Astrocyte (in vitro differentiated cells and primary cell): ENCODE results near the gene ZNF367. TPM values are rescaled to one million over a fixed set of nuclear protein-coding genes. Genes with fewer than 3 reads are reported as not detected.

ENCODE experiments used
- DNase-seq: peaks from one replicate; pipeline ENCODE4 v3.0.0-alpha.2; 2010; ENCODE audit warnings: low read depth
- FAIRE-seq: peaks from 2 replicates; lab custom pipeline; 2011; peaks lifted over from hg19 to GRCh38; lab: Jason Lieb, UNC
- H2AFZ ChIP-seq: 2 replicates; pipeline ENCODE4 v1.6.0; 2012; ENCODE audit warnings: low read depth, low read length, inconsistent platforms
- H3K27ac ChIP-seq: 2 replicates; pipeline ENCODE4 v1.5.1; 2011; ENCODE audit warnings: low read depth, low read length, inconsistent platforms
- H3K27me3 ChIP-seq: 2 replicates; pipeline ENCODE4 v1.6.0; 2011; ENCODE audit warnings: low read length, inconsistent platforms; ENCODE audit not compliant: insufficient read depth
- H3K36me3 ChIP-seq: 2 replicates; pipeline ENCODE4 v1.5.1; 2011; ENCODE audit warnings: low read length, inconsistent platforms; ENCODE audit not compliant: insufficient read depth
- H3K4me1 ChIP-seq: 2 replicates; pipeline ENCODE4 v1.5.1; 2011; ENCODE audit warnings: low read length, inconsistent platforms; ENCODE audit not compliant: insufficient read depth
- H3K4me2 ChIP-seq: 2 replicates; pipeline ENCODE4 v1.6.0; 2012; ENCODE audit warnings: low read length, inconsistent platforms
- H3K4me3 ChIP-seq: 2 replicates; pipeline ENCODE4 v1.5.1; 2011; ENCODE audit warnings: low read depth, mild to moderate bottlenecking, low read length, inconsistent platforms; ENCODE audit not compliant: insufficient read depth
- H3K79me2 ChIP-seq: 2 replicates; pipeline ENCODE4 v1.6.0; 2012; ENCODE audit warnings: mild to moderate bottlenecking, low read length, inconsistent platforms; ENCODE audit not compliant: insufficient read depth
- H3K9ac ChIP-seq: 2 replicates; pipeline ENCODE4 v1.6.0; 2012; ENCODE audit warnings: mild to moderate bottlenecking, low read length, inconsistent platforms
- H3K9me3 ChIP-seq: 2 replicates; pipeline ENCODE4 v1.5.1; 2012; ENCODE audit warnings: low read depth, mild to moderate bottlenecking, low read length, inconsistent platforms; ENCODE audit not compliant: insufficient read depth
- H4K20me1 ChIP-seq: 2 replicates; pipeline ENCODE4 v1.6.0; 2012; ENCODE audit warnings: low read length, inconsistent platforms; ENCODE audit not compliant: insufficient read depth
- H3K27ac Mint-ChIP-seq: one replicate; pipeline ENCODE4 v1.8.0; 2021; ENCODE audit warnings: mild to moderate bottlenecking, mixed read lengths; ENCODE audit not compliant: unreplicated experiment
- H3K27me3 Mint-ChIP-seq: one replicate; pipeline ENCODE4 v1.8.0; 2021; ENCODE audit warnings: low read depth, mixed read lengths; ENCODE audit not compliant: unreplicated experiment
- H3K36me3 Mint-ChIP-seq: one replicate; pipeline ENCODE4 v1.8.0; 2021; ENCODE audit warnings: low read depth, mixed read lengths; ENCODE audit not compliant: unreplicated experiment
- H3K4me1 Mint-ChIP-seq: one replicate; pipeline ENCODE4 v1.8.0; 2021; ENCODE audit warnings: low read depth, mixed read lengths; ENCODE audit not compliant: unreplicated experiment
- H3K4me3 Mint-ChIP-seq: one replicate; pipeline ENCODE4 v1.8.0; 2021; ENCODE audit warnings: mild to moderate bottlenecking, moderate library complexity, mixed read lengths; ENCODE audit not compliant: unreplicated experiment
- H3K9me3 Mint-ChIP-seq: one replicate; pipeline ENCODE4 v1.8.0; 2021; ENCODE audit warnings: mild to moderate bottlenecking, mixed read lengths; ENCODE audit not compliant: unreplicated experiment
- CTCF ChIP-seq: IDR thresholded peaks from 2 replicates; pipeline ENCODE4 v1.5.1; 2011; ENCODE audit warnings: low read depth, mild to moderate bottlenecking, inconsistent platforms, low read length, moderate library complexity; ENCODE audit not compliant: insufficient read depth
- EZH2 ChIP-seq: IDR thresholded peaks from 2 replicates; pipeline ENCODE4 v1.6.1; 2012; ENCODE audit warnings: mild to moderate bottlenecking, low read length, inconsistent platforms; ENCODE audit not compliant: insufficient read depth
- total RNA-seq: library from RNA; stranded (reverse); gene quantifications from 2 replicates; pipeline ENCODE4 v1.2.1, GENCODE V29; 2021

Gene ZNF367
- total RNA-seq, 1 donor from 2014 or later = 0.89 TPM

GRCh38 chr9:96436063-96436455, 17.9 kb upstream of the ZNF367 start:
- Histone ChIP-seq H3K27ac (no peak overlapping the region), H3K27me3 (no peaks in the 10 kb centered on the region), H4K20me1 (no peaks in the 10 kb centered on the region), H3K79me2 (no peaks in the 10 kb centered on the region), H3K4me1 (no peaks in the 10 kb centered on the region), H3K9me3 (no peaks in the 10 kb centered on the region), H3K4me3 (no peak overlapping the region), H2AFZ (no peak overlapping the region), H3K9ac (no peak overlapping the region), H3K36me3 (no peaks in the 10 kb centered on the region), H3K4me2 (no peak overlapping the region)
- no peaks in the 10 kb centered on the region for H3K4me1 Mint-ChIP-seq
- DNase-seq (peak; percentile 22), FAIRE-seq (no peak)
- no peak overlapping the region for H3K4me3 Mint-ChIP-seq
- no peaks in the 10 kb centered on the region for H3K36me3 Mint-ChIP-seq
- H3K27ac Mint-ChIP-seq = no peak overlapping the region
- TF ChIP-seq CTCF (no peak), EZH2 (no peak)
- peaks cover 2% of the 10 kb centered on the region for H3K9me3 Mint-ChIP-seq
- no peaks in the 10 kb centered on the region for H3K27me3 Mint-ChIP-seq

DNA sequence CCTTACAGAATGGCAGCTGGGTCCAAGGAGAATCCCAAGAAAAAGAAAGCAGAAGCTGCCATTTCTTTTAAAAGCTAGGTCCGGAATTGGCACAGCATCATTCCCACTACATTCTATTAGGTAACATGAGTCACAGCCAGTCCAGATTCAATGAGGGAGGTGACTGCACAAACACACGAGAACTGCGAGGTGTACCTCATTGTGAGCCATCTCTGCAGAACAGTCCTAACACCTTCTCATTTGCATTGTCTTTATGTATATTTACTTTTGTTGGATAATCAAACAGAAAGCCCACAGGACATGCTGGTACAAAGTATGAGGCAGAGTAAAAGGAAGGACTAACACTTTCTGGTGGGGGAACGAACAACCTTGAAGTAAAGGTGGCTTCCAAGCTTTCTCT, 17.2 kb upstream of the ZNF367 start:
- Histone ChIP-seq H2AFZ (no peak overlapping the region), H4K20me1 (no peaks in the 10 kb centered on the region), H3K36me3 (no peaks in the 10 kb centered on the region), H3K4me1 (no peaks in the 10 kb centered on the region), H3K27me3 (no peaks in the 10 kb centered on the region), H3K4me3 (no peak overlapping the region), H3K9ac (no peak overlapping the region), H3K27ac (no peak overlapping the region), H3K9me3 (no peaks in the 10 kb centered on the region), H3K4me2 (no peak overlapping the region), H3K79me2 (no peaks in the 10 kb centered on the region)
- no peak overlapping the region for H3K27ac Mint-ChIP-seq
- no peaks in the 10 kb centered on the region for H3K27me3 Mint-ChIP-seq
- no peak for DNase-seq
- TF ChIP-seq CTCF (no peak), EZH2 (no peak)
- no peaks in the 10 kb centered on the region for H3K36me3 Mint-ChIP-seq
- FAIRE-seq = no peak
- H3K4me3 Mint-ChIP-seq = no peak overlapping the region
- peaks cover 2% of the 10 kb centered on the region for H3K9me3 Mint-ChIP-seq
- H3K4me1 Mint-ChIP-seq = no peaks in the 10 kb centered on the region

- H3K9me3 ChIP-seq = no peaks in the 10 kb centered on the region
- H3K27me3 ChIP-seq = no peaks in the 10 kb centered on the region
- no peaks in the 10 kb centered on the region for H3K4me1 ChIP-seq
- H3K4me2 ChIP-seq = no peak overlapping the region
- H3K36me3 Mint-ChIP-seq = no peaks in the 10 kb centered on the region
- FAIRE-seq (no peak), DNase-seq (no peak)
- no peaks in the 10 kb centered on the region for H3K36me3 ChIP-seq
- H3K27me3 Mint-ChIP-seq = no peaks in the 10 kb centered on the region
- H3K27ac Mint-ChIP-seq = no peak overlapping the region
- no peak overlapping the region for H2AFZ ChIP-seq
- TF ChIP-seq EZH2 = no peak
- TF ChIP-seq CTCF = no peak
- no peak overlapping the region for H3K4me3 Mint-ChIP-seq
- no peaks in the 10 kb centered on the region for H3K79me2 ChIP-seq
- H3K27ac ChIP-seq = no peak overlapping the region
- no peak overlapping the region for H3K4me3 ChIP-seq
- H3K9me3 Mint-ChIP-seq = no peaks in the 10 kb centered on the region
- H4K20me1 ChIP-seq = no peaks in the 10 kb centered on the region
- no peaks in the 10 kb centered on the region for H3K4me1 Mint-ChIP-seq
- no peak overlapping the region for H3K9ac ChIP-seq
These were observed 12.2 kb upstream of the ZNF367 start for GRCh38 chr9:96430377-96430776.
